ENCODE results near the gene MYO5C.
"Not testable (repeated sequence)": the region's sequence is repeated elsewhere in the genome, so short reads cannot be mapped to it uniquely, and the experiment has no call there.

DNA sequence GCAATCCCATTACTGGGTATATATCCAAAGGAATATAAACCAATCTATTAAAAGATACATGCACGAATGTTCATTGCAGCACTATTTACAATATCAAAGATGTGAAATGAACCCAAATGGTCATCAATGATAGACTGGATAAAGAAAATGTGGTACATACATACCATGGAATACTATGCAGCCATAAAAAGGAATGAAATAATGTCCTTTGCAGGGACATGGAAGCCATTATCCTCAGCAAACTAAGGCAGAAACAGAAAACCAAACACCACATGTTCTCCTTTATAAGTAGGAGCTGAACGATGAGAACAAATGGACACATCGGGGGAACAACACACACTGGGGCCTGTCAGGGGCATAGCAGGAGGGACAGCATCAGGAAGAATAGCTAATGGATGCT lies 125.4 kb downstream of the MYO5C start:
- TF ChIP-seq, protein P1, sequence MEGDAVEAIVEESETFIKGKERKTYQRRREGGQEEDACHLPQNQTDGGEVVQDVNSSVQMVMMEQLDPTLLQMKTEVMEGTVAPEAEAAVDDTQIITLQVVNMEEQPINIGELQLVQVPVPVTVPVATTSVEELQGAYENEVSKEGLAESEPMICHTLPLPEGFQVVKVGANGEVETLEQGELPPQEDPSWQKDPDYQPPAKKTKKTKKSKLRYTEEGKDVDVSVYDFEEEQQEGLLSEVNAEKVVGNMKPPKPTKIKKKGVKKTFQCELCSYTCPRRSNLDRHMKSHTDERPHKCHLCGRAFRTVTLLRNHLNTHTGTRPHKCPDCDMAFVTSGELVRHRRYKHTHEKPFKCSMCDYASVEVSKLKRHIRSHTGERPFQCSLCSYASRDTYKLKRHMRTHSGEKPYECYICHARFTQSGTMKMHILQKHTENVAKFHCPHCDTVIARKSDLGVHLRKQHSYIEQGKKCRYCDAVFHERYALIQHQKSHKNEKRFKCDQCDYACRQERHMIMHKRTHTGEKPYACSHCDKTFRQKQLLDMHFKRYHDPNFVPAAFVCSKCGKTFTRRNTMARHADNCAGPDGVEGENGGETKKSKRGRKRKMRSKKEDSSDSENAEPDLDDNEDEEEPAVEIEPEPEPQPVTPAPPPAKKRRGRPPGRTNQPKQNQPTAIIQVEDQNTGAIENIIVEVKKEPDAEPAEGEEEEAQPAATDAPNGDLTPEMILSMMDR (IDR thresholded peaks at IDR 0.05) = not testable (repeated sequence)
- not testable (repeated sequence) for TF ChIP-seq EZH2phosphoT487, EZH2 (IDR thresholded peaks at IDR 0.05)

All from neural progenitor cell (in vitro differentiated cells).